Measurements from ENCODE around the gene SLC29A3. TPM values are rescaled to one million over a fixed set of nuclear protein-coding genes. Genes with fewer than 3 reads are reported as not detected.
A peak's percentile ranks its signal among the peaks of the same experiment; 100 is the strongest.

The SLC29A3 gene
- total and polyA plus RNA-seq, 2 of the 8 experiments (the other 6 are each of a cell fraction or from before 2014, with no cell fraction given) = 14.0 to 24.6 TPM

DNA sequence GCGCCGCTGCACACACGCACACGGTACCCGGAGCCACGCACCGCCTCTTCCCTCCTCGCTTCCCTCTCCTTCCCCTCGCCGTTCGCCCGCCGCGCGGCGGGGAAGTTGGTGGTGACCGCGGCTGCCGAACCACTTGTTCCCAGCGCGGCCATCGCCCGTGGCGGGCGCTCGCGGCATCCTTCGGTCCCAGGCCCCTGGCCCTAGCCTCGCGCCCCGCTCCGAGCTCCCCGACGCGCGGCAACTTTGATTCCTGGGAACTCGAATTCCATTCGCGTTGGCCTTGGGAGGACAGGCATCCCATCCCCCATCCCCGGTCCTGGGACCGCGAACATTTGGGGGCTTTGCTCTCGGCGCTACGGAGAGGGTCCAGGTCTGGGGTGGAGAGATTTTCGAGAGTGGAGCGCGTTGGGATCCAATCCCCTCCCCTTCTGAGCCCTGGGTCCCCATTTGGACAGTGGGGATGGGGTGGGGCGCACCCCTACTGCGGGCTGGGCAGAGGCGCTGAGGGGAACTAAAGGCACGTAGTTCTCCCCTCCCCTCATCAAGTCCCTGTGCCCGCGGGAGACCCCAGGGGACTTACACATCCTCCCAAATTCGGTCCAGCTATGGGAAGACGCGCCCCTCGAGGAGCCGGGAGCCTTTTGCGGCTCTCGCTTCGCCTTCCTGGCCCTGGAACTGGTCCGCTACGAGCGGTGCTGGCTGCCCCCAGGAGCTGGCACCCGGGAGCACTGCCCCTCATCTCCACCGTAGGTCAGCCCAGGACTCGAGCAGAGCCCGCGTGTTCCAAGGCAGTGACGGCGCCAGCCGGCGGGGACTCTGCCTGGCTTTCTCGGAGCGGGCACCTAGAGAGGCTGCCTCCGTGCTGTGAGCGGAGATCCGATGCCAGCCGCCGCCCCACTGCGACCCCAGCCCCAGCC lies 78.5 kb downstream of the SLC29A3 start:
- no peak overlapping the region for H3K23ac ChIP-seq (ENCODE audit: insufficient read length)
- peaks cover 0 to 15% of the 10 kb centered on the region in 2 experiments for H4K20me1 ChIP-seq (replicated peaks in 1 of 2; ENCODE audit: control insufficient read depth in 1 of 2, insufficient read depth in 2 of 2, low read length in 2 of 2)
- H3K9ac ChIP-seq (replicated peaks in 1 of 4; ENCODE audit: extremely low read depth in 1 of 4, low read depth in 3 of 4, low read length in 3 of 4) = no peak overlapping the region
- 4% methylated on average over 52 of the region's 82 CpGs; no CpG with 5 or more reads in 1 of the 2 experiments for WGBS, 2 experiments (ENCODE audit: extremely low coverage in 1 of 2, insufficient coverage in 1 of 2, insufficient read length in 1 of 2, insufficient replicate concordance in 2 of 2, low coverage in 1 of 2, low lambda C conversion rate in 2 of 2, missing lambda C conversion rate in 1 of 2)
- FAIRE-seq (no peak), DNase-seq (ENCODE audit: low read depth in 1 of 2, low spot score in 2 of 2) (peak in 1 of 2 experiments; percentile 58)
- peak overlapping the region; percentile 41 to 63 (median 57) for H3K4me3 ChIP-seq (ENCODE audit: extremely low read depth in 1 of 4, insufficient read depth in 2 of 4, low read depth in 3 of 4, low read length in 4 of 4)
- peaks cover 15 to 48% (median 37%) of the 10 kb centered on the region in 4 experiments for H3K27me3 ChIP-seq (replicated peaks in 1 of 4; ENCODE audit: control insufficient read depth in 3 of 4, extremely low read depth in 1 of 4, insufficient read depth in 3 of 4, low read length in 3 of 4)
- H3K9me3 ChIP-seq (ENCODE audit: insufficient read depth in 2 of 2, low read depth in 1 of 2, low read length in 1 of 2) = no peaks in the 10 kb centered on the region
- H3K36me3 ChIP-seq (ENCODE audit: control insufficient read depth in 2 of 4, insufficient read depth in 4 of 4, low read length in 3 of 4) = no peaks in the 10 kb centered on the region
- H2BK12ac ChIP-seq (ENCODE audit: low read depth, low read length) = peak overlapping the region; percentile 80; the same call in 1 of the 2 replicates
- no peak overlapping the region for H2BK120ac ChIP-seq (replicated peaks; ENCODE audit: low read depth, low read length)
- ChIA-PET POLR2A (ENCODE audit: partially characterized antibody) (interaction anchor here (0.9 to 1.6 kb wide), 3 partner anchors 11 to 153 kb away, joined by 3 read pairs; no protein-coding TSS in a partner anchor), CTCF (ENCODE audit: partially characterized antibody) (interaction anchor here (0.6 to 7.6 kb wide), 34 partner anchors 11 to 369 kb away, joined by 3 to 74 read pairs (median 9); partner anchors contain the start of gene SLC29A3)
- H3K79me1 ChIP-seq (ENCODE audit: low read depth, low read length) = no peaks in the 10 kb centered on the region
- no peak overlapping the region for H2BK20ac ChIP-seq (ENCODE audit: low read length)
- H2AK5ac ChIP-seq (ENCODE audit: low read depth, low read length) = no peak overlapping the region
- H4K5ac ChIP-seq (ENCODE audit: insufficient read length, low read depth, low read length) = no peak overlapping the region
- H4K91ac ChIP-seq (replicated peaks; ENCODE audit: insufficient read length, low read length) = no peak overlapping the region
- H3K18ac ChIP-seq (ENCODE audit: extremely low read depth, low read length) = peak overlapping the region; percentile 97
- peaks cover 0 to 18% (median 10%) of the 10 kb centered on the region in 4 experiments; a peak in 6 of 7 replicates for H3K4me1 ChIP-seq (replicated peaks in 1 of 4; ENCODE audit: control insufficient read depth in 3 of 4, insufficient read depth in 4 of 4, low read length in 3 of 4)
- H3K79me2 ChIP-seq (ENCODE audit: control insufficient read depth in 1 of 2, insufficient read depth in 2 of 2, low read length in 2 of 2) = no peaks in the 10 kb centered on the region
- H2AFZ ChIP-seq (ENCODE audit: low read length) = peak overlapping the region; percentile 47; the same call in 1 of the 2 replicates
- H2BK15ac ChIP-seq (ENCODE audit: low read length) = no peak overlapping the region
- H3K4ac ChIP-seq (replicated peaks; ENCODE audit: insufficient read length, low read depth, low read length) = no peak overlapping the region
- no peak overlapping the region for H3K27ac ChIP-seq (ENCODE audit: low read depth, low read length)
- H3K56ac ChIP-seq (replicated peaks; ENCODE audit: insufficient read length, low read depth, low read length) = no peak overlapping the region
- H3K14ac ChIP-seq (ENCODE audit: insufficient read length) = no peak overlapping the region
- H4K8ac ChIP-seq (ENCODE audit: extremely low read depth, insufficient read depth, low read length) = peak overlapping the region; percentile 80
- H3K23me2 ChIP-seq (ENCODE audit: low read depth, low read length) = peaks cover 14% of the 10 kb centered on the region; the same call in 1 of the 2 replicates
- peak overlapping the region; percentile 63 to 93 for H3K4me2 ChIP-seq (ENCODE audit: insufficient read depth in 1 of 2, low read depth in 2 of 2, low read length in 2 of 2)
- no peak overlapping the region for H2BK5ac ChIP-seq (ENCODE audit: low read depth, low read length)
- TF ChIP-seq BRCA1 (IDR thresholded peaks at IDR 0.05; ENCODE audit: low read depth, low read length) = no peak
- no peak for TF ChIP-seq NANOG (IDR thresholded peaks at IDR 0.05; ENCODE audit: insufficient read depth, low read depth, low read length, poor library complexity, severe bottlenecking)

Measured in H1 (cell line).